ENCODE data around the gene BTF3L4. TPM values are rescaled to one million over a fixed set of nuclear protein-coding genes. Genes with fewer than 3 reads are reported as not detected.

BTF3L4 gene
- total RNA-seq, 4 donors from 2014 or later = 15.6 to 42.1 (median 22.7) TPM

DNA sequence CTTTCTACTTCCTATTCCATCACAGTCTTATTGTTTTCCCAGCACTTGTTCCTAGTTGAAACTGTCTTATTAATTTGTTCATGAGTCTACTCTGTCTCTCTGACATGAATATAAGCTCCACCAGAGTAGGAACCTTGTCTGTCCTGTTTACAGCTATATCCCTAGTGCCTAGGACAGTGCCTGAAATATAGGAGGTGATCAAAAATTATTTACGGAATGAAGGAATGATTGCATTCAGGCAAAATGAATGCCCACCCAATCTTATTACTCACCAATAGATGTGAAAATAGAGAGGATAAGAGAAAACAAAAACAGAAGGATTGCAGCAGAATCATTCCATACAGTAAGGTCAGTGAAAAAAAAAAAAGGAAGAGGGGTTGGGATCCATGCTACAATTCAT lies 2.2 kb upstream of the BTF3L4 start:
- Histone ChIP-seq H3K9me3 (no peaks in the 10 kb centered on the region), H3K4me1 (peaks cover 0 to 30% (median 12%) of the 10 kb centered on the region in 4 donors), H3K4me3 (peak overlapping the region in 2 of 4 donors; percentile 92 to 94), H3K36me3 (peaks cover 0 to 14% (median 0%) of the 10 kb centered on the region in 3 donors), H3K27me3 (no peaks in the 10 kb centered on the region), H3K27ac (no peak overlapping the region)
- no peak for DNase-seq
- TF ChIP-seq, protein P1, sequence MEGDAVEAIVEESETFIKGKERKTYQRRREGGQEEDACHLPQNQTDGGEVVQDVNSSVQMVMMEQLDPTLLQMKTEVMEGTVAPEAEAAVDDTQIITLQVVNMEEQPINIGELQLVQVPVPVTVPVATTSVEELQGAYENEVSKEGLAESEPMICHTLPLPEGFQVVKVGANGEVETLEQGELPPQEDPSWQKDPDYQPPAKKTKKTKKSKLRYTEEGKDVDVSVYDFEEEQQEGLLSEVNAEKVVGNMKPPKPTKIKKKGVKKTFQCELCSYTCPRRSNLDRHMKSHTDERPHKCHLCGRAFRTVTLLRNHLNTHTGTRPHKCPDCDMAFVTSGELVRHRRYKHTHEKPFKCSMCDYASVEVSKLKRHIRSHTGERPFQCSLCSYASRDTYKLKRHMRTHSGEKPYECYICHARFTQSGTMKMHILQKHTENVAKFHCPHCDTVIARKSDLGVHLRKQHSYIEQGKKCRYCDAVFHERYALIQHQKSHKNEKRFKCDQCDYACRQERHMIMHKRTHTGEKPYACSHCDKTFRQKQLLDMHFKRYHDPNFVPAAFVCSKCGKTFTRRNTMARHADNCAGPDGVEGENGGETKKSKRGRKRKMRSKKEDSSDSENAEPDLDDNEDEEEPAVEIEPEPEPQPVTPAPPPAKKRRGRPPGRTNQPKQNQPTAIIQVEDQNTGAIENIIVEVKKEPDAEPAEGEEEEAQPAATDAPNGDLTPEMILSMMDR (IDR thresholded peaks at IDR 0.05) = no peak
- TF ChIP-seq POLR2A (IDR thresholded peaks at IDR 0.05) = no peak

DNA sequence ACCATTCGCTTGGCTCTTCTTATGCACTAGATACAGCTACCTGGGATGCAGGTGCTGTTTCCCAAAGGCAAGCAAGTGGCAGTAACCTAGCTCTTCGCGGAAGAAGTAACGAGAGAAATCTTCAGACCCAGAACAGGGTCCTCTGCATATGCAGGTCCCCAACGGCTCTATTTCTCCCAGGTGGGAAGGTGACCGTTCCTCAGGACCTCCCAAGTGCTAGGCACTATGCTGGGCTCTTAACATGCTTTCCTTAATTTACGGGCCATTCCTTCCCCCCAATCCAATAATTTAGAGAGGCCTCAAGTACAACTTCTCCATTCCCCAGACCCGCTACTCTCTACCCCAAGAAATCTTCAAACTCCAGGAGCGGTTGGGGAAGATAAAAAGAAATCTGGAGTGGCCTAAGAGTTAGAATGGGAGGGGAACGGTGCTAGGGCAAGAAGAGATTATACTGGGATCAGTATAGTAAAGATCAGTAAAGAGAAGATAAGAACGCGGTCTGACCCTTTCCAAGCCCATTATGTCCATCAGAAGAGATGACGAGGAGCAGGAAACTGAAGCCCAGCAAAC lies 1.5 kb upstream of the BTF3L4 start:
- peak overlapping the region; percentile 86 to 94 (median 88) for H3K27ac ChIP-seq
- H3K9me3 ChIP-seq = no peaks in the 10 kb centered on the region
- H3K4me1 ChIP-seq = peaks cover 0 to 33% (median 12%) of the 10 kb centered on the region in 4 donors

DNA sequence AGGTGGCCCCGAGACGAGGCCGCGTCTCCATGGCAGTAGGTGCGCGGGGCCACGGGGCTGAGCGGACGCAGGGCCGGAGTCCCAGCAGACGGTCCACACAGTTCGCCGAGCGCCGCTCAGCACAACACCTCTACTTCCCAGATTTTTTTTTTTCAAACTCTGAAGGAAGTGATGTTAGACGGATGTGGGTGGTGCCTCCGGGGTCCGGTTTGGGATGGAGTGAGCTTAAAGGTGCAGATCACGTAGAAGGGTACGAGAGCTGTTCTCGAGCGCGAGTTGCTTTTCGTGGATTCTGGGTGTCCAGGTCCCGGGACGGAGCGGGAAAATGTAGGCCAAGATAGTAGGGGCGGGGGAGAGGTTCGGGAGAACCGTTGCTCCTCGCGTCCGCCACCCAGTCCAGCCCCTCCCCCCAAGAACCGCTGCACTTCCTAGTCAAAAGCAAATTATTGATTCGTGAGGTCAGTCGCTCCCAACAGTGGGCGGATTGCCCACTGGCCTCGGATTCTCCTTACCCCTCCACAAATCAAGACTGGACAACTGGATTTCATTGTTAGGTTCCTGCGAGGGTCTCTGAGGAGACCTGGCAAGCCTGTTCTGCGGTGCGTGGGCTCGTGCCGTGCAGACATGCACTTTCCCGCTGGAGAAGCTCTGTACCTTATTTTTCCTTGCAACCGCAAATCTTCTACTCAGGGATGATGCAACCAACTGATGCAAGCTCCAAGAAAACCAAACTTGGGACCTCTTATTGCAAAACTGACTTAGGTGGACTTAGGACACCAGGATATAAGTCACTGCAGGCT lies 829 bp upstream of the BTF3L4 start, which contains the start of gene TXNDC12:
TXNDC12 (minus strand) TSS at position 126 of the 800 bp plus-strand sequence; CDS start at position 31, 95 bp downstream.
- Histone ChIP-seq H3K4me3 (peak within 1 kb of the TSS; percentile 71 to 94 (median 90)), H3K27ac (peak within 1 kb of the TSS; percentile 86 to 94 (median 88)), H3K4me1 (peaks cover 0 to 33% (median 12%) of the 10 kb centered on the region in 4 donors), H3K36me3 (peaks cover 0 to 17% (median 0%) of the 10 kb centered on the region in 3 donors), H3K9me3 (no peaks in the 10 kb centered on the region), H3K27me3 (no peaks in the 10 kb centered on the region)
- TF ChIP-seq, protein P1 (IDR thresholded peaks at IDR 0.05) = no peak
- peak; percentile 44 to 88 for TF ChIP-seq POLR2A (IDR thresholded peaks at IDR 0.05)
- DNase-seq = peak; percentile 85 to 94 (median 88)

More for the DNA sequence above, 1.5 kb upstream of the BTF3L4 start:
- Histone ChIP-seq H3K27me3 (no peaks in the 10 kb centered on the region), H3K36me3 (peaks cover 0 to 14% (median 0%) of the 10 kb centered on the region in 3 donors), H3K4me3 (peak overlapping the region; percentile 71 to 94 (median 90))
- TF ChIP-seq, protein P1 (IDR thresholded peaks at IDR 0.05) = no peak
- TF ChIP-seq POLR2A (IDR thresholded peaks at IDR 0.05) = no peak
- DNase-seq = no peak

DNA sequence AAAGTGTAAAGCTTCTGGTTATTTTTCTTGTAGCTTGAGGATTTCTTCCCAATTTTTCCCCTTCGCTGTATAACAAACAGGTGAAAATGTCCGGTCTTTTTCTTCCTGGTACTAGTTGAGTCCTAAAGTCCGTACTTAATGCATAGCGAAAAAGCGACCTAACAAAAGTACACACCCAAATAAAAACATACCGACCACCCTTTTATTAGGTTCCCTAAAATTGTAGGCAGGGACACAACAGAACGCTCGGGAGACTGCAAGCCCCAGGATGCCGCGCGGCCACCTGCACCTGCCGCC lies 281 bp upstream of the BTF3L4 start:
- no peaks in the 10 kb centered on the region for H3K27me3 ChIP-seq
- peaks cover 0 to 33% (median 12%) of the 10 kb centered on the region in 4 donors for H3K4me1 ChIP-seq
- H3K36me3 ChIP-seq = peaks cover 0 to 22% (median 0%) of the 10 kb centered on the region in 3 donors
- H3K4me3 ChIP-seq = peak overlapping the region; percentile 71 to 94 (median 90)
- DNase-seq = no peak
- H3K9me3 ChIP-seq = no peaks in the 10 kb centered on the region
- peak overlapping the region; percentile 86 to 94 (median 88) for H3K27ac ChIP-seq
- TF ChIP-seq POLR2A (IDR thresholded peaks at IDR 0.05) = no peak
- TF ChIP-seq, protein P1 (IDR thresholded peaks at IDR 0.05) = no peak

DNA sequence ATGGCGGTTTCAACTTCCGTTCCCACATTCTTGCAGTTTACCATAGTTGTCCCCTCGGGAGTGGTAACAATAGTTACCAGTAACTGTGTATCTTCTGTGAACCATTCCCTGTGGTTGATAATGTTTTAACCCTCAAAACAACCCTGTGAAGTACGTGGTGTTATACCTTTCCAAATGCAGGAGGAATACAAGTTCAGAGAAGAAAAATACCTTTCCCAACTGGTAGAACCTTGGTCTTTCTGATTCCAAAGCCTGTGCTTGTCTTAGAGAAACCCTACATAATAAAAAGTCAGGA lies 789 bp downstream of the BTF3L4 start:
- H3K9me3 ChIP-seq = no peaks in the 10 kb centered on the region
- peaks cover 0 to 33% (median 12%) of the 10 kb centered on the region in 4 donors for H3K4me1 ChIP-seq
- H3K27me3 ChIP-seq = no peaks in the 10 kb centered on the region
- H3K4me3 ChIP-seq = peak overlapping the region; percentile 71 to 94 (median 90)
- H3K27ac ChIP-seq = peak overlapping the region; percentile 86 to 94 (median 88)
- peaks cover 0 to 18% (median 0%) of the 10 kb centered on the region in 3 donors for H3K36me3 ChIP-seq
- TF ChIP-seq, protein P1 (IDR thresholded peaks at IDR 0.05) = no peak
- DNase-seq = no peak

Measured in Peyer's patch (tissue), 4 donors.